Measurements from ENCODE around the gene PIK3R6.

PIK3R6 gene

GRCh38 chr17:8825802-8826201, 41.7 kb downstream of the PIK3R6 start:
- TF ChIP-seq CTCF (IDR thresholded peaks at IDR 0.05; ENCODE audit: borderline replicate concordance, insufficient read depth, low read depth, low read length) = no peak
- H3K4me3 ChIP-seq (ENCODE audit: low read depth, low read length) = no peak overlapping the region

- TF ChIP-seq CTCF (IDR thresholded peaks at IDR 0.05; ENCODE audit: borderline replicate concordance, insufficient read depth, low read depth, low read length) = no peak
- no peak overlapping the region for H3K4me3 ChIP-seq (ENCODE audit: low read depth, low read length)
These were observed 44.2 kb downstream of the PIK3R6 start for GRCh38 chr17:8823279-8823678.

- H3K4me3 ChIP-seq (ENCODE audit: low read depth, low read length) = no peak overlapping the region
- no peak for TF ChIP-seq CTCF (IDR thresholded peaks at IDR 0.05; ENCODE audit: borderline replicate concordance, insufficient read depth, low read depth, low read length)
These were observed 45.0 kb downstream of the PIK3R6 start for GRCh38 chr17:8822401-8823035.

- no peak overlapping the region for H3K4me3 ChIP-seq (ENCODE audit: low read depth, low read length)
- no peak for TF ChIP-seq CTCF (IDR thresholded peaks at IDR 0.05; ENCODE audit: borderline replicate concordance, insufficient read depth, low read depth, low read length)
These were observed 45.9 kb downstream of the PIK3R6 start for GRCh38 chr17:8821446-8822105.

GRCh38 chr17:8820311-8821010, 47.0 kb downstream of the PIK3R6 start:
- no peak for TF ChIP-seq CTCF (IDR thresholded peaks at IDR 0.05; ENCODE audit: borderline replicate concordance, insufficient read depth, low read depth, low read length)
- no peak overlapping the region for H3K4me3 ChIP-seq (ENCODE audit: low read depth, low read length)

GRCh38 chr17:8818654-8819330, 48.7 kb downstream of the PIK3R6 start:
- no peak overlapping the region for H3K4me3 ChIP-seq (ENCODE audit: low read depth, low read length)
- no peak for TF ChIP-seq CTCF (IDR thresholded peaks at IDR 0.05; ENCODE audit: borderline replicate concordance, insufficient read depth, low read depth, low read length)
